Keratinocyte (primary cell): ENCODE data around the gene SSTR4. TPM values are rescaled to one million over a fixed set of nuclear protein-coding genes. Genes with fewer than 3 reads are reported as not detected.

Experiments
- DNase-seq: peaks from one replicate; pipeline ENCODE4 v3.0.0-alpha.2; 2011; ENCODE audit warnings: low read depth, missing footprints, low spot score
- FAIRE-seq: peaks from 2 replicates; lab custom pipeline; 2011; peaks lifted over from hg19 to GRCh38; lab: Jason Lieb, UNC
- H2AFZ ChIP-seq: 2 replicates; pipeline ENCODE4 v1.6.0; 2012; ENCODE audit warnings: low read length, control low read depth, inconsistent platforms; ENCODE audit not compliant: control insufficient read depth
- H3K27ac ChIP-seq: 2 replicates; pipeline ENCODE4 v1.5.1; 2011; ENCODE audit warnings: low read length; ENCODE audit not compliant: control insufficient read depth, insufficient read depth
- H3K27me3 ChIP-seq: 3 replicates; pipeline ENCODE4 v1.6.0; 2011; ENCODE audit warnings: low read length; ENCODE audit not compliant: control insufficient read depth, insufficient read depth; ENCODE audit errors: extremely low read depth
- H3K36me3 ChIP-seq, 2 experiments: 2 replicates in 1 of 2; 3 replicates in 1 of 2; pipeline ENCODE4 v1.5.1; 2011; ENCODE audit warnings: low read length in 2 of 2, mild to moderate bottlenecking in 1 of 2; ENCODE audit not compliant: control insufficient read depth in 2 of 2, insufficient read depth in 2 of 2; ENCODE audit errors: extremely low read depth in 1 of 2
- H3K4me1 ChIP-seq: 3 replicates; pipeline ENCODE4 v1.5.1; 2011; ENCODE audit warnings: low read length; ENCODE audit not compliant: control insufficient read depth, insufficient read depth; ENCODE audit errors: extremely low read depth
- H3K4me2 ChIP-seq: 3 replicates; pipeline ENCODE4 v1.6.0; 2011; ENCODE audit warnings: low read depth, low read length; ENCODE audit not compliant: control insufficient read depth, insufficient read depth; ENCODE audit errors: extremely low read depth
- H3K4me3 ChIP-seq, 3 experiments: fragments of 200-600 bp in 1 of 3; sonication (generic) in 1 of 3; 2 replicates in 2 of 3; 3 replicates in 1 of 3; pipeline ENCODE4 v1.5.1; 2011 to 2016; ENCODE audit warnings: low read length in 3 of 3, mild to moderate bottlenecking in 3 of 3, control low read depth in 2 of 3, inconsistent platforms in 1 of 3, low read depth in 1 of 3, mixed read lengths in 1 of 3, mixed run types in 1 of 3, moderate library complexity in 1 of 3; ENCODE audit not compliant: control insufficient read depth in 2 of 3, insufficient read depth in 2 of 3; ENCODE audit errors: extremely low read depth in 1 of 3
- H3K79me2 ChIP-seq: 2 replicates; pipeline ENCODE4 v1.6.0; 2012; ENCODE audit warnings: low read length; ENCODE audit not compliant: control insufficient read depth, insufficient read depth
- H3K9ac ChIP-seq: 3 replicates; pipeline ENCODE4 v1.6.0; 2011; ENCODE audit warnings: low read length; ENCODE audit not compliant: control insufficient read depth, insufficient read depth; ENCODE audit errors: extremely low read depth
- H3K9me1 ChIP-seq: 3 replicates; pipeline ENCODE4 v1.6.0; 2011; ENCODE audit warnings: low read length; ENCODE audit not compliant: control insufficient read depth, insufficient read depth; ENCODE audit errors: extremely low read depth
- H3K9me3 ChIP-seq: 2 replicates; pipeline ENCODE4 v1.5.1; 2012; ENCODE audit warnings: low read depth, low read length; ENCODE audit not compliant: control insufficient read depth
- H4K20me1 ChIP-seq: 3 replicates; pipeline ENCODE4 v1.6.0; 2011; ENCODE audit warnings: low read length; ENCODE audit not compliant: control insufficient read depth, insufficient read depth; ENCODE audit errors: extremely low read depth
- EZH2 ChIP-seq: IDR thresholded peaks from one replicate; pipeline ENCODE4 v1.6.1; 2012; ENCODE audit warnings: inconsistent platforms, mild to moderate bottlenecking, low read length, moderate library complexity
- dilution Hi-C: fragments of 300-500 bp; cut with MboI; formaldehyde crosslinking; loops from one replicate; pipeline ENCODE4 v1.7.0; 2020; ENCODE audit warnings: low sequenced_read_pairs; ENCODE audit not compliant: extremely low pct_ligation_motif_present
- polyA plus RNA-seq, 5 experiments: library from polyadenylated mRNA; depleted of rRNA in 3 of 5; stranded (reverse) in 3 of 5; stranded (forward) in 1 of 5; unstranded in 1 of 5; fragments of >200 nt; gene quantifications; 1 replicate in 1 of 5; 2 replicates in 3 of 5; 3 replicates in 1 of 5; pipeline versions ENCODE4 v1.2.1 to v1.2.3, GENCODE V29; 2011 to 2012; ENCODE audit warnings: missing spikeins in 2 of 5, low read depth in 1 of 5, low replicate concordance in 1 of 5
- TF ChIP-seq, protein P1 (sequence below), 3 experiments: IDR thresholded peaks in 1 of 3; conservative IDR thresholded peaks in 1 of 3; optimal IDR thresholded peaks in 1 of 3; 2 replicates in 2 of 3; 3 replicates in 1 of 3; pipeline versions ENCODE3 to v1.5.1; 2011; ENCODE audit warnings: low read length in 3 of 3, mild to moderate bottlenecking in 3 of 3, moderate library complexity in 2 of 3, control low read depth in 1 of 3, inconsistent platforms in 1 of 3; ENCODE audit not compliant: insufficient read depth in 2 of 3; ENCODE audit errors: extremely low read depth in 1 of 3

SSTR4 gene
- polyA plus RNA-seq, 1 donor (not counting 4 experiments of a cell fraction or from before 2014, with no cell fraction given) = not detected

DNA sequence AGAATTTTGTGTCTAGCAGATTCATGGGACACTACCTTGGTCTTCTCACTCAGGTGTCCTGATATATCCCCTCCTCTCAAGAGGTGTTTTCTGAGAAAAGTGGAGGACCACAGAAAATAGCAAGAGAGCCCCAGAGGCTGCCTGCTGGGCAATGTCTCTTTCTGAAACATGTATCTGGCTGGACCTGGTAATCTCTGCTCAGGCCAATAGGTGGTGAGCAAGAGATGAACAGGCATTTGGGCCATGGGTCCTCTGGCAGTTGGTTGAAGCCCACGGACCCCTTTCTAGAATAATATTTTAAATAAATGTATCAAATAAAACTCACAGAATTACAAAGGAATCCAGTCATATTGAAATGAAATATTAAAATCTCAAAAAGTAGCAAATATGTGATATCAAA, 23.1 kb downstream of the SSTR4 start:
- Histone ChIP-seq H3K4me1 (no peaks in the 10 kb centered on the region), H3K9ac (no peak overlapping the region), H3K9me3 (no peaks in the 10 kb centered on the region), H3K27me3 (no peaks in the 10 kb centered on the region), H4K20me1 (no peaks in the 10 kb centered on the region), H3K4me2 (no peak overlapping the region), H2AFZ (no peak overlapping the region), H3K9me1 (no peaks in the 10 kb centered on the region), H3K79me2 (no peaks in the 10 kb centered on the region), H3K27ac (no peak overlapping the region), H3K4me3 (no peak overlapping the region), H3K36me3 (no peaks in the 10 kb centered on the region)
- TF ChIP-seq EZH2 = no peak
- TF ChIP-seq, protein P1, sequence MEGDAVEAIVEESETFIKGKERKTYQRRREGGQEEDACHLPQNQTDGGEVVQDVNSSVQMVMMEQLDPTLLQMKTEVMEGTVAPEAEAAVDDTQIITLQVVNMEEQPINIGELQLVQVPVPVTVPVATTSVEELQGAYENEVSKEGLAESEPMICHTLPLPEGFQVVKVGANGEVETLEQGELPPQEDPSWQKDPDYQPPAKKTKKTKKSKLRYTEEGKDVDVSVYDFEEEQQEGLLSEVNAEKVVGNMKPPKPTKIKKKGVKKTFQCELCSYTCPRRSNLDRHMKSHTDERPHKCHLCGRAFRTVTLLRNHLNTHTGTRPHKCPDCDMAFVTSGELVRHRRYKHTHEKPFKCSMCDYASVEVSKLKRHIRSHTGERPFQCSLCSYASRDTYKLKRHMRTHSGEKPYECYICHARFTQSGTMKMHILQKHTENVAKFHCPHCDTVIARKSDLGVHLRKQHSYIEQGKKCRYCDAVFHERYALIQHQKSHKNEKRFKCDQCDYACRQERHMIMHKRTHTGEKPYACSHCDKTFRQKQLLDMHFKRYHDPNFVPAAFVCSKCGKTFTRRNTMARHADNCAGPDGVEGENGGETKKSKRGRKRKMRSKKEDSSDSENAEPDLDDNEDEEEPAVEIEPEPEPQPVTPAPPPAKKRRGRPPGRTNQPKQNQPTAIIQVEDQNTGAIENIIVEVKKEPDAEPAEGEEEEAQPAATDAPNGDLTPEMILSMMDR (optimal IDR thresholded peaks at IDR 0.05 in 1 of 3, IDR thresholded peaks at IDR 0.05 in 1 of 3, conservative IDR thresholded peaks at IDR 0.05 in 1 of 3; ENCODE audit: extremely low read depth in 1 of 3, insufficient read depth in 2 of 3, low read length in 3 of 3) = peak in 2 of 3 experiments; percentile 26 to 45
- DNase-seq (no peak), FAIRE-seq (no peak)
- dilution Hi-C loops = no loop called here

DNA sequence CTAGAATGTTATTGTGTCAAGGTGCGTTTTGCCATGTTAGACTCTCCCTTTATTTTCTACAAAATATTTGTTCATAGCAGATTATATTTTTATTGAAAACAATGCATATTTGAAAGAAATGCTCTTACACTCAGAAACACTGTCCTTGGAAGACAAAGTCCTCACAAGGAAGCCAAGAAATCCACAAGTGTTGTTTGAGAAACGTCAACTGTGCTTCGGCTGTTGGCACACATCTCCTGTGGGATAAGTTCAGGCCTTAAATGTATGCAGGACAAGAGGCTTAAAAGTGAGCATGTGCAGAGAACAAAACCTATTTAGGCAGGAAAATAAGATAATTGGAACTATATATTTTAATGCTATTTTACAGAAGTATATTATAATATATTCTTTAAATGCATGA, 23.9 kb downstream of the SSTR4 start:
- Histone ChIP-seq H3K4me1 (no peaks in the 10 kb centered on the region), H3K4me3 (no peak overlapping the region), H3K36me3 (no peaks in the 10 kb centered on the region), H3K9me1 (no peaks in the 10 kb centered on the region), H3K79me2 (no peaks in the 10 kb centered on the region), H3K27ac (no peak overlapping the region), H3K9ac (no peak overlapping the region), H3K27me3 (no peaks in the 10 kb centered on the region), H3K9me3 (no peaks in the 10 kb centered on the region), H4K20me1 (no peaks in the 10 kb centered on the region), H3K4me2 (no peak overlapping the region), H2AFZ (no peak overlapping the region)
- DNase-seq (no peak), FAIRE-seq (no peak)
- no peak for TF ChIP-seq EZH2
- TF ChIP-seq, protein P1 (optimal IDR thresholded peaks at IDR 0.05 in 1 of 3, IDR thresholded peaks at IDR 0.05 in 1 of 3, conservative IDR thresholded peaks at IDR 0.05 in 1 of 3; ENCODE audit: extremely low read depth in 1 of 3, insufficient read depth in 2 of 3, low read length in 3 of 3) = no peak
- dilution Hi-C loops = no loop called here
